B cell (primary cell): Measurements from ENCODE around the gene VMO1. TPM values are rescaled to one million over a fixed set of nuclear protein-coding genes. Genes with fewer than 3 reads are reported as not detected.

ENCODE experiments used
- ATAC-seq: fragments of 200-7000 bp; cut with Tn5 transposase; one replicate; pipeline ENCODE4 v1.10.0; 2021; ENCODE audit warnings: low read depth, mild to moderate bottlenecking, moderate number of reproducible peaks, moderate library complexity
- CTCF ChIA-PET: fragments of 350-600 bp; sonication (Branson Sonifier 250); formaldehyde crosslinking; loops from one replicate; lab custom pipeline; 2021; ENCODE audit warnings: antibody characterized with exemption, inconsistent platforms; lab: Charles Lee
- POLR2A ChIA-PET: fragments of 350-600 bp; sonication (Branson Sonifier 250); formaldehyde crosslinking; loops from one replicate; lab custom pipeline; 2021; ENCODE audit warnings: antibody characterized with exemption; lab: Charles Lee
- DNase-seq: peaks from one replicate; pipeline ENCODE4 v3.0.0; 2013
- H2AFZ ChIP-seq: 2 replicates; pipeline ENCODE4 v1.6.1; 2012; ENCODE audit warnings: mild to moderate bottlenecking, low read depth, low read length; ENCODE audit not compliant: insufficient read depth, poor library complexity, severe bottlenecking
- H3K27ac ChIP-seq, 2 donors: 1 replicate in 1 of 2; 2 replicates in 1 of 2; pipeline ENCODE4 v1.5.1; 2012 to 2013; ENCODE audit warnings: low read length in 2 of 2, mild to moderate bottlenecking in 2 of 2, moderate library complexity in 1 of 2
- H3K27me3 ChIP-seq, 4 experiments: fragments of 200-600 bp in 1 of 4; sonication (generic) in 1 of 4; replicated peaks in 1 of 4; 1 replicate in 2 of 4; 2 replicates in 2 of 4; pipeline versions ENCODE4 v1.6.1 to v1.7.0; 2013 to 2016; ENCODE audit warnings: low read length in 3 of 4, mild to moderate bottlenecking in 2 of 4, mixed read lengths in 1 of 4, moderate library complexity in 1 of 4; ENCODE audit not compliant: insufficient read depth in 4 of 4, control insufficient read depth in 3 of 4; ENCODE audit errors: control extremely low read depth in 1 of 4
- H3K36me3 ChIP-seq, 2 experiments: replicated peaks in 1 of 2; 1 replicate in 1 of 2; 2 replicates in 1 of 2; pipeline versions ENCODE4 v1.6.1 to v1.7.1; 2013; ENCODE audit warnings: low read length in 1 of 2; ENCODE audit not compliant: insufficient read depth in 2 of 2, control insufficient read depth in 1 of 2; ENCODE audit errors: control extremely low read depth in 1 of 2, extremely low read depth in 1 of 2
- H3K4me1 ChIP-seq, 2 donors: fragments of 200-600 bp in 1 of 2; sonication (generic) in 1 of 2; 1 replicate in 1 of 2; 2 replicates in 1 of 2; pipeline versions ENCODE4 v1.5.1 to v1.6.1; 2013 to 2017; ENCODE audit warnings: low read length in 2 of 2; ENCODE audit not compliant: control insufficient read depth in 2 of 2, insufficient read depth in 2 of 2
- H3K4me2 ChIP-seq: replicated peaks from 2 replicates; pipeline ENCODE3; 2012; ENCODE audit warnings: mild to moderate bottlenecking, low read depth, low read length; ENCODE audit not compliant: poor library complexity, severe bottlenecking
- H3K4me3 ChIP-seq, 5 experiments: fragments of 200-600 bp in 1 of 5; sonication (generic) in 1 of 5; 1 replicate in 3 of 5; 2 replicates in 2 of 5; pipeline versions ENCODE4 v1.5.1 to v1.7.0; 2011 to 2016; ENCODE audit warnings: low read length in 4 of 5, mild to moderate bottlenecking in 4 of 5, low read depth in 2 of 5, control low read depth in 1 of 5, moderate library complexity in 1 of 5; ENCODE audit not compliant: insufficient read depth in 1 of 5; ENCODE audit errors: control extremely low read depth in 1 of 5, extremely low read depth in 1 of 5
- H3K79me2 ChIP-seq: fragments of 200-600 bp; sonication (generic); one replicate; pipeline ENCODE4 v1.6.0; 2016; ENCODE audit warnings: low read length; ENCODE audit not compliant: control insufficient read depth, insufficient read depth
- H3K9ac ChIP-seq: fragments of 200-600 bp; sonication (generic); 2 replicates; pipeline ENCODE4 v1.6.1; 2017; ENCODE audit warnings: mild to moderate bottlenecking, low read length, moderate library complexity
- H3K9me3 ChIP-seq, 3 donors: one replicate each; pipeline versions ENCODE4 v1.6.1 to v1.7.1; 2013; ENCODE audit warnings: low read length in 2 of 3; ENCODE audit not compliant: control insufficient read depth in 2 of 3, insufficient read depth in 1 of 3; ENCODE audit errors: control extremely low read depth in 1 of 3
- H4K20me1 ChIP-seq: 2 replicates; pipeline ENCODE4 v1.6.0; 2012; ENCODE audit warnings: mild to moderate bottlenecking, low read length; ENCODE audit not compliant: insufficient read depth, control insufficient read depth, poor library complexity, severe bottlenecking
- H3K27ac Mint-ChIP-seq: one replicate; pipeline ENCODE4 v1.8.0; 2021; ENCODE audit warnings: mixed read lengths
- H3K27me3 Mint-ChIP-seq: one replicate; pipeline ENCODE4 v1.8.0; 2021; ENCODE audit warnings: mixed read lengths
- H3K4me1 Mint-ChIP-seq: one replicate; pipeline ENCODE4 v1.8.0; 2021; ENCODE audit warnings: mixed read lengths
- H3K4me3 Mint-ChIP-seq: one replicate; pipeline ENCODE4 v1.8.0; 2021; ENCODE audit warnings: mixed read lengths
- H3K9me3 Mint-ChIP-seq: one replicate; pipeline ENCODE4 v1.8.0; 2022; ENCODE audit warnings: mixed read lengths; ENCODE audit not compliant: insufficient read depth
- EZH2 ChIP-seq: IDR thresholded peaks from 2 replicates; pipeline ENCODE4 v1.6.1; 2012; ENCODE audit warnings: borderline replicate concordance, low read depth, mild to moderate bottlenecking, moderate library complexity, low read length; ENCODE audit not compliant: insufficient read depth, poor library complexity, severe bottlenecking
- WGBS: methylation state at CpG from one replicate; pipeline ENCODE4 v1.1.5; 2013; ENCODE audit warnings: missing lambda C conversion rate; ENCODE audit not compliant: insufficient coverage; 5-methylcytosine and 5-hydroxymethylcytosine counted together
- intact Hi-C: fragments of 100-400 bp; cut with micrococcal nuclease; formaldehyde crosslinking; loops from one replicate; pipeline ENCODE4 v1.10.0; 2022
- polyA plus RNA-seq: library from polyadenylated mRNA; depleted of rRNA; stranded (reverse); fragments of >200 nt; gene quantifications from 2 replicates; pipeline ENCODE4 v1.2.3, GENCODE V29; 2012
- total RNA-seq, 2 donors: library from RNA; stranded (reverse); fragments of 120-200 nt in 1 of 2; gene quantifications; 1 replicate in 1 of 2; 2 replicates in 1 of 2; pipeline versions ENCODE4 v1.2.3 to v1.2.4, GENCODE V29; 2013 to 2022
- TF ChIP-seq, protein P1 (sequence below): fragments of 200-600 bp; IDR thresholded peaks from one replicate; pipeline ENCODE4 v1.8.0; 2022; ENCODE audit warnings: antibody characterized with exemption, mild to moderate bottlenecking

Gene VMO1
- total and polyA plus RNA-seq, 2 donors (not counting 1 experiment from before 2014, with no cell fraction given), result 0.57 TPM; not detected in 1

DNA sequence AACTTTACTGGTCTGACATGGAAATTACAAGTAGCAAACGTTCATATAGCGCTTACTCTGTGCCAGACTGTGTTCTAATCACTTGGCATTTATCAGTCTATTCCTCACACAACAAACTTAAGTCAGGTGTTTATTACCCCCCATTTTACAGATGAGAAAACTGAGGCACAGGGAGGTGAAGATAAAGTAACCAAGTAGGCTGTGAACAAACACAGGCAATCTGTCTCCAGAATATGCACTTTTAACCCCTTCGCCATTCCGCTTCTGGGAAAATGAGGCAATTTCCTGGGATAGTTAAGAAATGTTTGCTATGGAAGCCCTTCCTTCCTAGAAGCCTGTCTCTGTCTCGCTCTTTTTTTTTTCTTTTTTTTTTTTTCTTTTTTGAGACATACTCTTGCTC, 34.2 kb downstream of the VMO1 start:
- Histone ChIP-seq H3K79me2 (no peaks in the 10 kb centered on the region), H3K4me1 (peaks cover 8 to 11% of the 10 kb centered on the region in 2 donors), H3K27me3 (peaks cover 0 to 17% (median 7%) of the 10 kb centered on the region in 4 experiments), H3K27ac (no peak overlapping the region), H3K36me3 (no peaks in the 10 kb centered on the region), H2AFZ (no peak overlapping the region), H3K9me3 (no peaks in the 10 kb centered on the region), H4K20me1 (no peaks in the 10 kb centered on the region), H3K9ac (no peak overlapping the region), H3K4me2 (no peak overlapping the region), H3K4me3 (no peak overlapping the region)
- TF ChIP-seq, protein P1, sequence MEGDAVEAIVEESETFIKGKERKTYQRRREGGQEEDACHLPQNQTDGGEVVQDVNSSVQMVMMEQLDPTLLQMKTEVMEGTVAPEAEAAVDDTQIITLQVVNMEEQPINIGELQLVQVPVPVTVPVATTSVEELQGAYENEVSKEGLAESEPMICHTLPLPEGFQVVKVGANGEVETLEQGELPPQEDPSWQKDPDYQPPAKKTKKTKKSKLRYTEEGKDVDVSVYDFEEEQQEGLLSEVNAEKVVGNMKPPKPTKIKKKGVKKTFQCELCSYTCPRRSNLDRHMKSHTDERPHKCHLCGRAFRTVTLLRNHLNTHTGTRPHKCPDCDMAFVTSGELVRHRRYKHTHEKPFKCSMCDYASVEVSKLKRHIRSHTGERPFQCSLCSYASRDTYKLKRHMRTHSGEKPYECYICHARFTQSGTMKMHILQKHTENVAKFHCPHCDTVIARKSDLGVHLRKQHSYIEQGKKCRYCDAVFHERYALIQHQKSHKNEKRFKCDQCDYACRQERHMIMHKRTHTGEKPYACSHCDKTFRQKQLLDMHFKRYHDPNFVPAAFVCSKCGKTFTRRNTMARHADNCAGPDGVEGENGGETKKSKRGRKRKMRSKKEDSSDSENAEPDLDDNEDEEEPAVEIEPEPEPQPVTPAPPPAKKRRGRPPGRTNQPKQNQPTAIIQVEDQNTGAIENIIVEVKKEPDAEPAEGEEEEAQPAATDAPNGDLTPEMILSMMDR, result no peak
- TF ChIP-seq EZH2, result no peak
- DNase-seq (no peak), ATAC-seq (no peak)
- CTCF ChIA-PET, result no interaction called here
- H3K4me3 Mint-ChIP-seq, result no peak overlapping the region
- H3K27me3 Mint-ChIP-seq, result peaks cover 34% of the 10 kb centered on the region
- POLR2A ChIA-PET, result no interaction called here
- intact Hi-C loops, result no loop called here
- WGBS, result no CpG with 5 or more reads among the region's 5 CpGs
- peaks cover 11% of the 10 kb centered on the region for H3K4me1 Mint-ChIP-seq
- H3K27ac Mint-ChIP-seq, result no peak overlapping the region
- no peaks in the 10 kb centered on the region for H3K9me3 Mint-ChIP-seq

DNA sequence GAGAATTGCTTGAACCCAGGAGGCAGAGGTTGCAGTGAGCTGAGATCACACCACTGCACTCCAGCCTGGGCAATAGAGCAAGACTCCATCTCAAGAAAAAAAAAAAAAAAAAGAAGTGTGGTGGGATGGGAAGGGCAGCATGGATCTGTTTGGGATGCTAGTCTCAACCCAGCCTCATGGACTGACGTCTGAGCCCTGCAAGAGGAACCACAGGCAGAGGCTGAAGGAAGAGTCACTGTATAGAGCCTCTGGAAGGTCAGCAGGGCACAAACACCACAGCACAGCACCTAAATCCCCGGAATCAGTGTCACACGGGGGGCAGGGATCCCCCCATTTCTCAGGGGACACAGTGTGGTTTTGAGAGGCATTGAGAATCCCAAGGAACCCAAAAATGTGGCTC, 35.6 kb downstream of the VMO1 start:
- TF ChIP-seq EZH2, result no peak
- TF ChIP-seq, protein P1, result no peak
- H3K27me3 Mint-ChIP-seq, result peaks cover 43% of the 10 kb centered on the region
- CTCF ChIA-PET, result no interaction called here
- POLR2A ChIA-PET, result interaction anchor here (0.7 kb wide), 1 partner anchor 571 kb away, joined by 6 read pairs; no protein-coding TSS in a partner anchor
- DNase-seq (no peak), ATAC-seq (no peak)
- H4K20me1 ChIP-seq, result no peaks in the 10 kb centered on the region
- peaks cover 8 to 11% of the 10 kb centered on the region in 2 donors for H3K4me1 ChIP-seq
- no peaks in the 10 kb centered on the region for H3K79me2 ChIP-seq
- no peak overlapping the region for H3K4me3 Mint-ChIP-seq
- intact Hi-C loops, result no loop called here
- 45% methylated on average over 1 of the region's 3 CpGs for WGBS
- H3K9me3 Mint-ChIP-seq, result no peaks in the 10 kb centered on the region
- no peak overlapping the region for H3K9ac ChIP-seq
- H3K27ac Mint-ChIP-seq, result peak overlapping the region; percentile 37
- no peak overlapping the region for H3K4me3 ChIP-seq
- H3K4me1 Mint-ChIP-seq, result peaks cover 13% of the 10 kb centered on the region
- H3K4me2 ChIP-seq, result no peak overlapping the region
- no peak overlapping the region for H2AFZ ChIP-seq
- H3K36me3 ChIP-seq, result no peaks in the 10 kb centered on the region
- H3K27ac ChIP-seq, result no peak overlapping the region
- H3K9me3 ChIP-seq, result no peaks in the 10 kb centered on the region
- peaks cover 0 to 17% (median 7%) of the 10 kb centered on the region in 4 experiments for H3K27me3 ChIP-seq
